Measurements from ENCODE around the gene RHOXF2B.

DNA sequence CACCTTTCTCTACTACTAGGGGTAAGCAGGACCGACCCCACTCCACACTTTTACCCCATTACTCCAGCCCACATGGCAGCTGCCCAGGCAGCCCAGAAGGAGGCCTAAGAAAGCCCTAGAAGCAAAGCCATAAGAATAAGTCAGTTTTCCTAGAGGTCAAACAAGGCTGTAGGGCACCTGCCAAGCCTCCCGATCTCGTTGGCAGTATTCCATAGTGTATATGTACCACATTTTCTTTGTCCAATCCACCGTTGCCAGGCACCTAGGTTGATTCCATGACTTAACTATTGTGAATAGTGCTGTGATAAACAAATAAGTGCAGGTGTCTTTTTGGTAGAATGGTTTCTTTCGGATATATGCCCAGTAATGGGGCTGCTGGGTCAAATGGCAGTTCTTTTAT, 54.2 kb downstream of the RHOXF2B start:
- TF ChIP-seq, protein P1, sequence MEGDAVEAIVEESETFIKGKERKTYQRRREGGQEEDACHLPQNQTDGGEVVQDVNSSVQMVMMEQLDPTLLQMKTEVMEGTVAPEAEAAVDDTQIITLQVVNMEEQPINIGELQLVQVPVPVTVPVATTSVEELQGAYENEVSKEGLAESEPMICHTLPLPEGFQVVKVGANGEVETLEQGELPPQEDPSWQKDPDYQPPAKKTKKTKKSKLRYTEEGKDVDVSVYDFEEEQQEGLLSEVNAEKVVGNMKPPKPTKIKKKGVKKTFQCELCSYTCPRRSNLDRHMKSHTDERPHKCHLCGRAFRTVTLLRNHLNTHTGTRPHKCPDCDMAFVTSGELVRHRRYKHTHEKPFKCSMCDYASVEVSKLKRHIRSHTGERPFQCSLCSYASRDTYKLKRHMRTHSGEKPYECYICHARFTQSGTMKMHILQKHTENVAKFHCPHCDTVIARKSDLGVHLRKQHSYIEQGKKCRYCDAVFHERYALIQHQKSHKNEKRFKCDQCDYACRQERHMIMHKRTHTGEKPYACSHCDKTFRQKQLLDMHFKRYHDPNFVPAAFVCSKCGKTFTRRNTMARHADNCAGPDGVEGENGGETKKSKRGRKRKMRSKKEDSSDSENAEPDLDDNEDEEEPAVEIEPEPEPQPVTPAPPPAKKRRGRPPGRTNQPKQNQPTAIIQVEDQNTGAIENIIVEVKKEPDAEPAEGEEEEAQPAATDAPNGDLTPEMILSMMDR (conservative IDR thresholded peaks at IDR 0.05 in 1 of 2, IDR thresholded peaks at IDR 0.05 in 1 of 2; ENCODE audit: low read depth in 1 of 2, low read length in 2 of 2), result no peak
- no peak for TF ChIP-seq EZH2 (IDR thresholded peaks at IDR 0.05; ENCODE audit: low read length, missing control alignments)

All from fibroblast of lung (primary cell).